HepG2 (cell line): ENCODE data around the gene CCDC85A. TPM values are rescaled to one million over a fixed set of nuclear protein-coding genes. Genes with fewer than 3 reads are reported as not detected.

ENCODE experiments used
- ATAC-seq: fragments of 200-7000 bp; cut with Tn5 transposase; 3 replicates; pipeline ENCODE4 v1.9.1; 2020; ENCODE audit warnings: mild to moderate bottlenecking, moderate library complexity
- BruUV-seq: library from RNA; stranded (reverse); fragments of 400-500 nt; replicated peaks from 2 replicates; lab custom pipeline; 2021; lab: Mats Ljungman, UMichigan
- CTCF ChIA-PET: fragments of 300-600 bp; formaldehyde crosslinking; extraction: SDS; loops from one replicate; lab custom pipeline; 2021; ENCODE audit warnings: low total read pairs, inconsistent platforms, low intra/inter-chr PET ratio; lab: Yijun Ruan, JAX
- POLR2A ChIA-PET: fragments of 350-600 bp; sonication (Branson Sonifier 250); formaldehyde crosslinking; loops from one replicate; lab custom pipeline; 2020; ENCODE audit warnings: antibody characterized with exemption, inconsistent platforms; lab: Yijun Ruan, JAX
- DNase-seq: peaks from one replicate; pipeline ENCODE4 v3.0.0-alpha.2; 2015; ENCODE audit warnings: low spot score
- FAIRE-seq: peaks from 3 replicates; lab custom pipeline; 2011; peaks lifted over from hg19 to GRCh38; lab: Jason Lieb, UNC
- H2AFZ ChIP-seq: one replicate; pipeline ENCODE4 v1.6.1; 2011; ENCODE audit warnings: low read length, inconsistent platforms
- H3K27ac ChIP-seq: fragments of 300-600 bp; 3 replicates; pipeline ENCODE4 v1.8.0; 2011; ENCODE audit warnings: mixed run types, mild to moderate bottlenecking, mixed read lengths, low read length, inconsistent platforms; ENCODE audit not compliant: insufficient read depth; ENCODE audit errors: extremely low read length
- H3K27me3 ChIP-seq, 2 experiments: fragments of 200-600 bp in 1 of 2; 2 replicates in 1 of 2; 3 replicates in 1 of 2; pipeline versions ENCODE4 v1.6.0 to v1.8.0; 2011; ENCODE audit warnings: low read length in 2 of 2, mild to moderate bottlenecking in 2 of 2, moderate library complexity in 2 of 2, inconsistent platforms in 1 of 2; ENCODE audit not compliant: insufficient read depth in 2 of 2, control insufficient read depth in 1 of 2
- H3K36me3 ChIP-seq, 2 experiments: fragments of 200-600 bp in 1 of 2; replicated peaks in 1 of 2; 2 replicates in 1 of 2; 3 replicates in 1 of 2; pipeline versions ENCODE4 v1.5.1 to v1.8.0; 2011; ENCODE audit warnings: low read length in 2 of 2, inconsistent platforms in 1 of 2; ENCODE audit not compliant: insufficient read depth in 2 of 2, control insufficient read depth in 1 of 2
- H3K4me1 ChIP-seq: 2 replicates; pipeline ENCODE4 v1.5.1; 2012; ENCODE audit warnings: low read length, inconsistent platforms; ENCODE audit not compliant: insufficient read depth
- H3K4me2 ChIP-seq: 2 replicates; pipeline ENCODE4 v1.6.0; 2011; ENCODE audit warnings: low read depth, low read length, inconsistent platforms
- H3K4me3 ChIP-seq, 3 experiments: fragments of 200-600 bp in 1 of 3; sonication (generic), shearing (Covaris generic) in 1 of 3; replicated peaks in 1 of 3; 2 replicates each; pipeline ENCODE4 v1.5.1; 2011 to 2016; ENCODE audit warnings: low read length in 3 of 3, inconsistent platforms in 2 of 3, low read depth in 2 of 3, mild to moderate bottlenecking in 2 of 3, control low read depth in 1 of 3, mixed read lengths in 1 of 3; ENCODE audit not compliant: insufficient read depth in 1 of 3
- H3K79me2 ChIP-seq: one replicate; pipeline ENCODE4 v1.6.1; 2011; ENCODE audit warnings: low read length, inconsistent platforms; ENCODE audit not compliant: insufficient read depth
- H3K9ac ChIP-seq: 2 replicates; pipeline ENCODE4 v1.6.0; 2011; ENCODE audit warnings: mild to moderate bottlenecking, low read depth, low read length, inconsistent platforms; ENCODE audit not compliant: insufficient read depth
- H3K9me3 ChIP-seq: 2 replicates; pipeline ENCODE4 v1.5.1; 2012; ENCODE audit warnings: mild to moderate bottlenecking, low read length
- H4K20me1 ChIP-seq: 2 replicates; pipeline ENCODE4 v1.6.0; 2011; ENCODE audit warnings: inconsistent platforms, mild to moderate bottlenecking, low read length, moderate library complexity; ENCODE audit not compliant: insufficient read depth
- CBX1 ChIP-seq: IDR thresholded peaks from one replicate; pipeline ENCODE4 v1.6.1; 2016; ENCODE audit warnings: antibody characterized with exemption, low read depth
- CEBPG ChIP-seq: IDR thresholded peaks from 2 replicates; pipeline ENCODE4 v1.6.1; 2016
- HCFC1 ChIP-seq: fragments of 150-350 bp; IDR thresholded peaks from 2 replicates; pipeline ENCODE4 v1.6.1; 2014; ENCODE audit warnings: low read depth, low read length
- KLF15 ChIP-seq: sonication (generic); formaldehyde crosslinking; IDR thresholded peaks from 2 replicates; pipeline ENCODE4 v1.8.1; 2023; ENCODE audit warnings: borderline replicate concordance, mild to moderate bottlenecking, inconsistent platforms, missing genetic modification reagents, mixed read lengths
- MTERF4 ChIP-seq: sonication (generic); formaldehyde crosslinking; IDR thresholded peaks from 2 replicates; pipeline ENCODE4 v1.8.0; 2023; ENCODE audit warnings: mild to moderate bottlenecking, missing genetic modification reagents
- MZF1 ChIP-seq: sonication (generic); formaldehyde crosslinking; IDR thresholded peaks from 2 replicates; pipeline ENCODE4 v1.8.1; 2023; ENCODE audit warnings: mild to moderate bottlenecking, missing genetic modification reagents, borderline replicate concordance
- NFE2L1 ChIP-seq: sonication (generic); formaldehyde crosslinking; IDR thresholded peaks from 2 replicates; pipeline ENCODE4 v1.4.0; 2020; ENCODE audit warnings: missing genetic modification reagents, mild to moderate bottlenecking, borderline replicate concordance
- SCMH1 ChIP-seq: sonication (generic); formaldehyde crosslinking; IDR thresholded peaks from 2 replicates; pipeline ENCODE4 v1.9.0; 2021; ENCODE audit warnings: missing genetic modification reagents, mild to moderate bottlenecking, borderline replicate concordance
- SIX1 ChIP-seq: sonication (generic); formaldehyde crosslinking; IDR thresholded peaks from 2 replicates; pipeline ENCODE4 v1.4.0; 2020; ENCODE audit warnings: missing genetic modification reagents, borderline replicate concordance
- SP4 ChIP-seq: sonication (generic); formaldehyde crosslinking; IDR thresholded peaks from 2 replicates; pipeline ENCODE4 v1.8.1; 2023; ENCODE audit warnings: mild to moderate bottlenecking, missing genetic modification reagents
- TCF7 ChIP-seq: sonication (generic); IDR thresholded peaks from 2 replicates; pipeline ENCODE4 v1.6.1; 2016; ENCODE audit warnings: antibody characterized with exemption, low read depth
- THAP8 ChIP-seq: sonication (generic); formaldehyde crosslinking; IDR thresholded peaks from 2 replicates; pipeline ENCODE4 v1.5.1; 2020; ENCODE audit warnings: missing genetic modification reagents, mild to moderate bottlenecking, borderline replicate concordance
- TIGD3 ChIP-seq: sonication (generic); formaldehyde crosslinking; IDR thresholded peaks from 2 replicates; pipeline ENCODE4 v1.5.1; 2020; ENCODE audit warnings: mild to moderate bottlenecking, missing genetic modification reagents, borderline replicate concordance
- TMF1 ChIP-seq: sonication (generic); formaldehyde crosslinking; IDR thresholded peaks from 2 replicates; pipeline ENCODE4 v1.8.1; 2022; ENCODE audit warnings: low read depth, missing genetic modification reagents
- TRIM24 ChIP-seq: sonication (generic); formaldehyde crosslinking; IDR thresholded peaks from 2 replicates; pipeline ENCODE4 v1.8.0; 2022; ENCODE audit warnings: mild to moderate bottlenecking, missing genetic modification reagents
- YEATS4 ChIP-seq: sonication (generic); formaldehyde crosslinking; IDR thresholded peaks from 2 replicates; pipeline ENCODE4 v1.4.0; 2020; ENCODE audit warnings: missing genetic modification reagents, borderline replicate concordance
- ZNF749 ChIP-seq: sonication (generic); formaldehyde crosslinking; IDR thresholded peaks from 2 replicates; pipeline ENCODE4 v1.8.0; 2022; ENCODE audit warnings: mild to moderate bottlenecking, missing genetic modification reagents, moderate library complexity, borderline replicate concordance
- WGBS: methylation state at CpG from one replicate; pipeline ENCODE4 v1.1.6; 2017; ENCODE audit warnings: low lambda C conversion rate; 5-methylcytosine and 5-hydroxymethylcytosine counted together
- in situ Hi-C: cut with HindIII; loops from 2 replicates; pipeline ENCODE4 v1.10.0; 2017; ENCODE audit warnings: low pct_unique_long_range_greater_than_20kb; ENCODE audit not compliant: extremely low pct_ligation_motif_present
- intact Hi-C: fragments of 100-400 bp; cut with micrococcal nuclease; formaldehyde crosslinking; loops from one replicate; pipeline ENCODE4 v1.10.0; 2022; ENCODE audit not compliant: unreplicated experiment
- polyA plus RNA-seq, 8 experiments: library from polyadenylated mRNA; depleted of rRNA in 3 of 8; stranded (reverse) in 7 of 8; unstranded in 1 of 8; fragments of >200 nt; fragmentation: Illumina TruSeq in 4 of 8; extraction: Trizol in 4 of 8; gene quantifications; 2 replicates each; pipeline versions ENCODE4 v1.2.1 to v1.2.3, GENCODE V29; 2011 to 2016; ENCODE audit warnings: low read depth in 4 of 8, missing spikeins in 1 of 8, mixed read lengths in 1 of 8; ENCODE audit not compliant: insufficient read depth in 1 of 8
- total RNA-seq, 5 experiments: library from RNA; depleted of rRNA; stranded (reverse); fragments of >200 nt; fragmentation: Illumina TruSeq; extraction: Trizol; gene quantifications; 2 replicates each; pipeline ENCODE4 v1.2.3, GENCODE V29; 2016; ENCODE audit warnings: low read depth in 1 of 5

The CCDC85A gene
- total and polyA plus RNA-seq, 2 of the 13 experiments (the other 11 are each of a cell fraction or from before 2014, with no cell fraction given) = not detected

- Histone ChIP-seq H4K20me1 (no peaks in the 10 kb centered on the region), H3K9me3 (no peaks in the 10 kb centered on the region), H3K4me1 (no peaks in the 10 kb centered on the region), H3K4me2 (no peak overlapping the region), H3K27me3 (no peaks in the 10 kb centered on the region), H2AFZ (no peak overlapping the region), H3K79me2 (no peaks in the 10 kb centered on the region), H3K36me3 (no peaks in the 10 kb centered on the region), H3K4me3 (no peak overlapping the region), H3K9ac (no peak overlapping the region), H3K27ac (no peak overlapping the region)
- BruUV-seq = no TSS peak
- no peak for DNase-seq
- ChIA-PET CTCF (no interaction called here), POLR2A (no interaction called here)
- ATAC-seq = no peak
- in situ Hi-C loops = no loop called here
- TF ChIP-seq HCFC1 (no peak), NFE2L1 (CRISPR knock-in tag) (no peak), MTERF4 (CRISPR knock-in tag) (no peak), CEBPG (no peak), SCMH1 (CRISPR knock-in tag) (no peak), SP4 (CRISPR knock-in tag) (no peak), TMF1 (CRISPR knock-in tag) (no peak), THAP8 (CRISPR knock-in tag) (no peak)
- intact Hi-C loops = no loop called here
- FAIRE-seq = no peak
- 0% methylated on average over 2 of the region's 2 CpGs for WGBS
Measured at GRCh38 chr2:56314796-56315195, 131.0 kb downstream of the CCDC85A start.

GRCh38 chr2:56315376-56315775 lies 131.6 kb downstream of the CCDC85A start:
- no peaks in the 10 kb centered on the region for H3K9me3 ChIP-seq
- no peaks in the 10 kb centered on the region for H3K36me3 ChIP-seq
- H2AFZ ChIP-seq = no peak overlapping the region
- no peak overlapping the region for H3K4me2 ChIP-seq
- H4K20me1 ChIP-seq = no peaks in the 10 kb centered on the region
- no peak overlapping the region for H3K27ac ChIP-seq
- ChIA-PET POLR2A (no interaction called here), CTCF (no interaction called here)
- no peak for FAIRE-seq
- in situ Hi-C loops (no loop called here), intact Hi-C loops (no loop called here)
- no peak for ATAC-seq
- no TSS peak for BruUV-seq
- no peak for DNase-seq
- no peaks in the 10 kb centered on the region for H3K27me3 ChIP-seq
- H3K4me3 ChIP-seq = no peak overlapping the region
- H3K4me1 ChIP-seq = no peaks in the 10 kb centered on the region
- H3K9ac ChIP-seq = no peak overlapping the region
- no peaks in the 10 kb centered on the region for H3K79me2 ChIP-seq
- TF ChIP-seq SIX1 (CRISPR knock-in tag) (no peak), MZF1 (CRISPR knock-in tag) (no peak), TCF7 (no peak), TIGD3 (no peak), ZNF749 (no peak), CBX1 (no peak), YEATS4 (CRISPR knock-in tag) (no peak), KLF15 (CRISPR knock-in tag) (no peak), TRIM24 (CRISPR knock-in tag) (no peak)
